Measurements from ENCODE around the gene MCAT.
"Not testable (repeated sequence)": the region's sequence is repeated elsewhere in the genome, so short reads cannot be mapped to it uniquely, and the experiment has no call there.

Gene MCAT

GRCh38 chr22:43152357-43153071 is 9.3 kb upstream of the MCAT start:
- peak; percentile 83 to 91 for ATAC-seq

- ATAC-seq, result peak; percentile 24 to 39
Observed at GRCh38 chr22:43152003-43152356, 8.8 kb upstream of the MCAT start.

DNA sequence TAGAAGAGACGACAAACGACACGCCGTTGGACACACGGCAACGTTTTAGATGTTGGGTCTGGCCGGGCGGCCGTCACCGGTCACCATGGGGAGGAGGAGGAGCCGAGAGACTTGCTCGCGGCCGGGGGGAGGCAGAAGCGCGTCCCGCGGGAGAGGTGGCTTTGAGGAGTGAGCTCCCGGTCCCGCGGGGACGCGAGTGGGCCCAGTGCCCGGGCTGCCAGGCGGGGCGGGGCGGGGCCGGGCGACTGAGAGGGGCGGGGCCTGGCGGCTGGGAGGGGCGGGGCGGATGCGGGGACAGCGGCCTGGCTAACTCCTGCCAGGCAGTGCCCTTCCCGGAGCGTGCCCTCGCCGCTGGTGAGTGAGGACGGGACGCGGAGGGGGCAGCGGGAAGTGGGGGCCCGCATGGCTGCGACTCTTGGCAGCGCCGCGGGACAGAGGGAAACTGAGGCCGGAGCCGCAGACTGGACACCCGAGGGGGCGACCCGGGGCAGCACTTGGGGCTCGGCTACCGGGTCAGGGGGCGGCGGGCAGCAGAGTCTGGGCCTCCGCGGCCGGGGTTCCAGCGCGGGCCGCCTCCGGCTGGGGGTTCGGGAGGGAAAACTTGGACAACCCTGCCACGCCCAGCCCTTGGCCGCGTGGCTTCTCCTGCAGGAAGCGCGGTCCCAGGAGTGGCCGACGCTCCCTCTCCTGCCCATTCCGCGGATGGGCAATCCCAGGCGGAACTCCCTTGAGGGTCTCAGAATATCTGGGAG is 8.2 kb upstream of the MCAT start, which contains the start of gene TSPO:
TSS of gene TSPO (plus strand) at position 309 of the 752 bp plus-strand sequence. CDS start 7,680 bp downstream, outside the sequence.
- ATAC-seq, result peak; percentile 60 to 63

GRCh38 chr22:43150731-43151206 is 7.6 kb upstream of the MCAT start:
- no peak for ATAC-seq

GRCh38 chr22:43148581-43148980 is 5.4 kb upstream of the MCAT start:
- ATAC-seq, result no peak

DNA sequence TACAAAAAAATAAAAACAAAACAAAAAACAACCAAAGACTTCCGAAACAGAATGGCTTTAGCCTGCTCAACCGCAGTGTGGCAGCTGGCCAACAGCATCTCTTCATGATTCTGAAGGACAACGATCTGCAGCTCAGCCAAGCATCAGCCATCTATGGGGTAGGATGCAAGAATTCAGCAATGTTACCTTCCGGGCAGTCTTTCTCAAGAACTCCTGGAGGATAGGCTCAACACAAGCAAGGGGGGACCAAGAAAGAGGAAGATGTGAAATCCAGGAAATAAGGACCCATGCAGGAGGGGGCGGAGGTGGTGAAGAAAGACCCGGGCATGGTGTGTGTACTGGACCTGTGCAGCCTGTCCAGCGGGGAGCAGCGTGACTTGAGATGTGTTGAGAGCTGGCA is 4.6 kb upstream of the MCAT start:
- no peak for ATAC-seq

GRCh38 chr22:43146332-43146731 is 3.1 kb upstream of the MCAT start:
- not testable (repeated sequence) for ATAC-seq

- not testable (repeated sequence) for ATAC-seq
Observed at GRCh38 chr22:43145371-43145770, 2.2 kb upstream of the MCAT start.

DNA sequence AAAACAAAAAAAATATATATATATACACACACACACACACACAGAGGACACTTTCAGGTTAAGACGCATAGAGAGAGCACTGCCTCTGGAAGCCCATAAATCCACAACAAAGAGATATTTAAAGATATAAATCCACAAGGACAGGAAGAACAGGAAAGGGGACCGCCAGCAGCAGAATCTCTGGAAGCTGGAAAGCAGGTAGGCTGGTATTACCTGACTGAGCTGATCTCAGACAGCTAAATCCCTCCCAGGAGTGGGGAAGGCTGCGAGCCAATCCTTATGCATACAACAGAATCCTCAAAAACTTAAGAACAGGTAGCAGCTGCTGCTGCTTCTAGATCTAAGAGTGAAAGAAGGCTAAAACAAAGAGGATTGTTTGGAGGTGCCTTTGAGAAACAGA is 1.8 kb upstream of the MCAT start:
- ATAC-seq, result no peak

DNA sequence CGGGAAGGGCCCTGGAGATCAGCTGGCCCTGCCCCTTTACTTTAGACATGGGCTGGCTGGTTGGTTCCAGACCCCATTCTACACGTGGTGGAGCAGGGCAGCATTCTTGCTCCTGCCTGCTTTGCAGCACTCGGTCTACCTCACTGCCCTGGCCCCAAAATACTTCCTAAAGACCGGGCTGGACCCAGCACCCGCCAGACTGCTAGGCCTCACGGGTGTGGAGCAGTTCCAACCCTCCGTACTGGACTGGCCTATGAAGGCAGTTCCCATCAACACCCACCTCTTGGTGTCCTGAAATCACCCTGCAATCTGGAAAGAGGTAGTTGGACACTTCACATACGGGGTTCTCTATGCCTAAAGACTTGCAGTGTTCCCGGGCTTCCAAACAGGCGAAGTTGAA is 6.4 kb downstream of the MCAT start:
- no peak for ATAC-seq

GRCh38 chr22:43136255-43136654 is 6.9 kb downstream of the MCAT start:
- peak in 1 of 2 donors; percentile 65 for ATAC-seq

- ATAC-seq, result no peak
Observed at GRCh38 chr22:43135565-43135964, 7.6 kb downstream of the MCAT start.

DNA sequence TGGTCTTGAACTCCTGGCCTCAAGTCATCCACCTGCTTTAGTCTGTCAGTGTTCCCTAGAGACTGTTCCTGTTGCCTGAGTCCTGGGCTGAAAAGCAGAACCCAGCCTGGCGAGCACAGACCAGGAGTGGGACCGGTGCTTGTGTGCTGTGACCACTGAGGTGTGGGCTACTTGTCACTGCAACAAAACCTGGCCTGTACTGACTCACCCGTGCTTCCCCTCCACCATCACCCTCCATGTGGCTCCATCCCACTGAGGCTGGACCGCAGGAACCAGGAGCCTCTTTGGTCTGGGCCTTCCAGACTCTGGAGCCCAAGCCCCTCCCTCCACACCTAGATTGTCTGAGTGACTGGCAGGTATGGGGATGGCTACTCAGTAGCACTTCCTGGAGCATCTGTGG is 8.6 kb downstream of the MCAT start:
- ATAC-seq, result no peak

GRCh38 chr22:43133401-43133800 is 9.8 kb downstream of the MCAT start:
- ATAC-seq, result no peak

DNA sequence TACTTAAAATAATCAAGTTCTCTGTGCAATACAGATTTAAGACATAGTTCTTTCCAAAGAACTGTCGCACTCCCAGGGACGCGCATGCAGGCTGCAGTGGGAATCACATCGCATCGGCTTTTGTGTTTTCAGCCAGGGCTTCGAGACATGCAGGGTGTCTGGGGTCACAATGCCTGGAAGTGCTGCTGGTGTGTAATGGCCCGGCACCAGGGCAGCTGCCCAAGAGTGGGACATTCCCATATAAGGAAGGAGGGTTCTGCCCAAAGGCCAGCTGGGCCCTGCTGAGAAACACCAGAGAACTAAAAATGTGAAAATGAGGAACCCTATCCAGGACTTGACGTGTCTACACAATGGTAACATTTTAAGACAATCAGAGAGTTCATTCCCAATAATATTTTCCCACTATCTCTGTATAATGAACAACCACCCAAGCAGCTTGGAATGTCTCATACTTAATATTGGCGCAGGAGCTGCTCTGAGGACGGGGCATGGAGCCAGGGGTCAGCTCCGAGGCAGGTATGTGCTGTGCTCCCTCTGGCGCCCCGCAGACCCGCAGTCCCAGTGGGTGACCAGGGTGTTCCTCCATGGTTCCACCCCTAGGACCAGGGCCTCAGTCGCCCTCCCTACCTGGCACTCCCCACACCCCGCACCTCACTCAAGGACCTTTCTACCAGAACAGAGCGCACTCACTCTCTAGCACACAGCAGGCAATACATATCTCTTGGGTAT is 11.3 kb downstream of the MCAT start:
- no peak for ATAC-seq

- ATAC-seq, result no peak
Observed at GRCh38 chr22:43129426-43130425, 13.5 kb downstream of the MCAT start.

- no peak for ATAC-seq
Observed at GRCh38 chr22:43128928-43129424, 14.2 kb downstream of the MCAT start.

DNA sequence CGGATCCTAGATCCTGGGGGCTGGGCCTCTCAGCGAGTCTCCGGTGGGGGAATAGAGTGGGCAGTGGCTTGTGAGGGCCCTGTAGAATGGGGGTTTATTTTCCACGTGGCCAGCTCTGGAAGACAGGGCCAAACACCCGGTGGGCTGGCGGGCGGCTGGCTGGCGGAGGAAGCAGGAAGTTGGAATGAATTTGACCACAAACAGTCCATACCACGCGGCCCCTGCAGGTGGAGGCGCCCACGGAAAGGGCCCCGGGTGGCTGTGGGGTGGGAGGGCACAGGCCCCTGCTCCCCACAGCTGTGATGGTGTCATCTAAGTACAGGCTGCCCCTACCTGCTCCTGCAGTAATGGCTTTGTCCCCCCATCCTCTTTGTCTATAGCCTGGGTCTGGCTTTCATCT is 15.1 kb downstream of the MCAT start:
- no peak for ATAC-seq

DNA sequence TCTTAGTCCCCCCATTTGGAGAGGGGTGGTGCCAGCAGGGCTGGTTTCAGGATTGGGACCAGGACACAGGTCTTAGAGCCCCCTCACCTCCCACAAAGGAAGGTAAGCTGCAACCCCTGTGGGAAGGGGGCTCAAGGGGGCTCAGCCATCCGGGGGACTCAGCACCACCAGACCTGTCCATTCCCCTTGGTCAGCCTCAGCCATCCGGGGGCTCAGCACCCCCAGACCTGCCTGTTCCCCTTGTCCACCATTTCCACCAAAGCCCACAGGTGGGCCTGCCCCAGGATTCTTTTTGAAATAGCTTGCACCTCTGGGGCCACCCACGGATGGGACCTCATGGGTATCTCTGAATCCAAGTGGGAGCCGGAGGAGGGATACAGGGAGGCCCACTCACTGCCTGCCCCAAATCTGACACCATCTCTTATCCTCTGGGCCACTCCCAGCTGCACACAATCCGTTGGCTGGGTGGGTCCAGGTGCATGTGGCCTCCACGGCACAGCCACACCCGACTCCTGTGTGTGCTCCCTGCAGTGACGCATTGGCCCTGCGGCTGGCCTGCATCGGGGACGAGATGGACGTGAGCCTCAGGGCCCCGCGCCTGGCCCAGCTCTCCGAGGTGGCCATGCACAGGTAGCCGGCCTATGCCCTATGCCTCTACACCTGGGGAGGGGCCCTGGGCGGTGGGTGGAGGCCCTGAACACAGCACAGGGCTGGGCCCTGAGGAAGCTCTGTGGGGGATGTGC is 15.9 kb downstream of the MCAT start:
- no peak for ATAC-seq

DNA sequence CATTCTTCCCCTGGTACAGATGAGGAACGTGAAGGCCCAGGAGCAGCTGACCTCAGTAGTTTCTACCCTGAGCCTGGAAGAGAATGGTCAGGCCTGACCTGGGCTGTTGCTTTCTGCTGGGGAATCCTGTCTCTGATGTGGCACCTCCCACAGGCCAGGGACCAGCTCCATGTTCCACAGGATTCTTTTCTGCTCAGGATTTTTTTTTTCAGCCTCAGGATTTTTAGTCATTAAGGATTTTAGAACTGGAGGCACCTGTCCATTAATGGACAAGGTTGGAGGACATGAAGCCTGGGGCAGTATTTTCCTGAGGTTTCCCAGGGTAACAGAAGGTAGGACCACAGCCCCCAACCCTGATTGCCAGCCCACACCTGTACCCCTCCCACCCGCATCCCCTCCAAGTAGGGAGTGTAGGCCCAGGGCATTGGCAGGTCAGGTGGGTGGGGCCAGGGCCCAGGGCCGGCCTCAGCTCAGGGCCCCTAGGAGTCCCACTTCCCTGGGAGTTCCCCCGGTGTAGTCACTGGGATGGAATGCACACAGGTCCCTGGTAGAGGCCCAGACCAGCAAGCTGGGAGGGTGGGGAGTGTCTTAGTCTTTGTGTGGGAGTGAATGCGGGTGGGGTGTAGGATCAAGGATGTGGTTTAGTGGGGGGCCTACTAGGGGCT is 16.6 kb downstream of the MCAT start:
- peak in 1 of 2 donors; percentile 13 for ATAC-seq

Measured in activated CD4-positive, CD25-positive, alpha-beta regulatory T cell treated with anti-CD3 and anti-CD28 coated beads, Interleukin-2, amount 50 U/mL, for 24 hours (primary cell).